H9 (cell line): Measurements from ENCODE around the gene METRNL. TPM values are rescaled to one million over a fixed set of nuclear protein-coding genes. Genes with fewer than 3 reads are reported as not detected.

Source experiments
- DNase-seq: peaks from one replicate; pipeline ENCODE4 v3.0.0-alpha.2; 2017
- H2AFZ ChIP-seq: one replicate; pipeline ENCODE4 v1.6.1; 2013; ENCODE audit warnings: mild to moderate bottlenecking, low read length, control low read depth, moderate library complexity
- H2AK5ac ChIP-seq: 2 replicates; pipeline ENCODE4 v1.6.1; 2013; ENCODE audit warnings: low read length, control low read depth, mixed read lengths; ENCODE audit not compliant: insufficient read length
- H2BK120ac ChIP-seq: one replicate; pipeline ENCODE4 v1.6.1; 2013; ENCODE audit warnings: low read depth, mild to moderate bottlenecking, low read length, control low read depth, inconsistent platforms; ENCODE audit not compliant: poor library complexity, severe bottlenecking
- H2BK12ac ChIP-seq: 2 replicates; pipeline ENCODE4 v1.6.1; 2013; ENCODE audit warnings: low read length, control low read depth, mixed read lengths, low read depth; ENCODE audit not compliant: insufficient read length
- H2BK15ac ChIP-seq: 2 replicates; pipeline ENCODE4 v1.6.1; 2013; ENCODE audit warnings: low read depth, low read length, control low read depth
- H2BK20ac ChIP-seq: one replicate; pipeline ENCODE4 v1.6.1; 2013; ENCODE audit warnings: low read depth, mild to moderate bottlenecking, low read length, control low read depth, inconsistent platforms; ENCODE audit not compliant: poor library complexity, severe bottlenecking
- H2BK5ac ChIP-seq: 2 replicates; pipeline ENCODE4 v1.6.1; 2013; ENCODE audit warnings: low read length, control low read depth, mixed read lengths; ENCODE audit not compliant: insufficient read length
- H3K14ac ChIP-seq: 2 replicates; pipeline ENCODE4 v1.6.1; 2013; ENCODE audit warnings: low read length, control low read depth; ENCODE audit not compliant: insufficient read depth
- H3K18ac ChIP-seq: 2 replicates; pipeline ENCODE4 v1.6.1; 2013; ENCODE audit warnings: low read depth, mild to moderate bottlenecking, mixed read lengths, low read length, control low read depth; ENCODE audit not compliant: insufficient read length
- H3K23ac ChIP-seq: 2 replicates; pipeline ENCODE4 v1.6.1; 2013; ENCODE audit warnings: low read length, control low read depth, mixed read lengths, low read depth; ENCODE audit not compliant: insufficient read length
- H3K23me2 ChIP-seq: 2 replicates; pipeline ENCODE4 v1.6.1; 2013; ENCODE audit warnings: low read depth, mild to moderate bottlenecking, mixed read lengths, low read length, control low read depth; ENCODE audit not compliant: insufficient read length, poor library complexity, severe bottlenecking
- H3K27ac ChIP-seq: 2 replicates; pipeline ENCODE4 v1.5.1; 2013; ENCODE audit warnings: low read length, control low read depth, mixed read lengths, low read depth; ENCODE audit not compliant: insufficient read length
- H3K27me3 ChIP-seq: 2 replicates; pipeline ENCODE4 v1.6.1; 2013; ENCODE audit warnings: low read length, control low read depth, inconsistent platforms; ENCODE audit not compliant: insufficient read depth
- H3K4ac ChIP-seq: 2 replicates; pipeline ENCODE4 v1.6.1; 2013; ENCODE audit warnings: low read depth, mild to moderate bottlenecking, control low read depth, inconsistent platforms, low read length, moderate library complexity
- H3K4me1 ChIP-seq: 2 replicates; pipeline ENCODE4 v1.6.1; 2013; ENCODE audit warnings: low read length, control low read depth, inconsistent platforms; ENCODE audit not compliant: insufficient read depth
- H3K4me2 ChIP-seq: 2 replicates; pipeline ENCODE4 v1.6.1; 2013; ENCODE audit warnings: low read length, control low read depth, mixed read lengths; ENCODE audit not compliant: insufficient read length, insufficient read depth
- H3K56ac ChIP-seq: 2 replicates; pipeline ENCODE4 v1.6.1; 2013; ENCODE audit warnings: low read depth, mild to moderate bottlenecking, mixed read lengths, low read length, control low read depth; ENCODE audit not compliant: insufficient read length
- H3K79me1 ChIP-seq: 2 replicates; pipeline ENCODE4 v1.6.1; 2013; ENCODE audit warnings: low read depth, mild to moderate bottlenecking, moderate library complexity, low read length, control low read depth, inconsistent platforms; ENCODE audit not compliant: insufficient read depth, poor library complexity, severe bottlenecking
- H3K79me2 ChIP-seq: 2 replicates; pipeline ENCODE4 v1.6.1; 2013; ENCODE audit warnings: low read length, control low read depth, inconsistent platforms; ENCODE audit not compliant: insufficient read depth
- H3K9ac ChIP-seq: 2 replicates; pipeline ENCODE4 v1.6.1; 2013; ENCODE audit warnings: low read length, control low read depth, mixed read lengths; ENCODE audit not compliant: insufficient read length; ENCODE audit errors: extremely low read depth
- H3K9me3 ChIP-seq: one replicate; pipeline ENCODE4 v1.6.1; 2013; ENCODE audit warnings: low read depth, low read length, inconsistent platforms; ENCODE audit not compliant: control insufficient read depth
- H3T11ph ChIP-seq: one replicate; pipeline ENCODE4 v1.6.1; 2013; ENCODE audit warnings: mild to moderate bottlenecking, low read length, control low read depth, inconsistent platforms
- H4K20me1 ChIP-seq: one replicate; pipeline ENCODE4 v1.6.1; 2013; ENCODE audit not compliant: control insufficient read depth, insufficient read length, insufficient read depth
- H4K5ac ChIP-seq: 2 replicates; pipeline ENCODE4 v1.6.1; 2013; ENCODE audit warnings: low read depth, mild to moderate bottlenecking, mixed read lengths, low read length, control low read depth; ENCODE audit not compliant: insufficient read length
- H4K8ac ChIP-seq: replicated peaks from 2 replicates; pipeline ENCODE4 v1.6.1; 2013; ENCODE audit warnings: low read length, control low read depth, mixed read lengths, low read depth; ENCODE audit not compliant: insufficient read length
- H4K91ac ChIP-seq: 2 replicates; pipeline ENCODE4 v1.6.1; 2013; ENCODE audit warnings: low read depth, mild to moderate bottlenecking, moderate library complexity, mixed read lengths, low read length, control low read depth; ENCODE audit not compliant: insufficient read length
- H3K27ac Mint-ChIP-seq, 3 experiments: 2 replicates in 2 of 3; 3 replicates in 1 of 3; pipeline ENCODE4 v1.8.0; 2020 to 2021; ENCODE audit warnings: mixed read lengths in 3 of 3, mild to moderate bottlenecking in 1 of 3, moderate library complexity in 1 of 3
- H3K27me3 Mint-ChIP-seq: 2 replicates; pipeline ENCODE4 v1.8.0; 2021; ENCODE audit warnings: low read depth, mild to moderate bottlenecking, moderate library complexity, mixed read lengths
- H3K36me3 Mint-ChIP-seq, 3 experiments: 2 replicates in 2 of 3; 3 replicates in 1 of 3; pipeline ENCODE4 v1.8.0; 2020 to 2021; ENCODE audit warnings: low read depth in 3 of 3, mixed read lengths in 3 of 3; ENCODE audit not compliant: insufficient read depth in 1 of 3
- H3K4me1 Mint-ChIP-seq, 2 experiments: 2 replicates each; pipeline ENCODE4 v1.8.0; 2020; ENCODE audit warnings: mixed read lengths in 2 of 2
- H3K4me3 Mint-ChIP-seq, 2 experiments: 2 replicates in 1 of 2; 3 replicates in 1 of 2; pipeline ENCODE4 v1.8.0; 2020 to 2021; ENCODE audit warnings: mild to moderate bottlenecking in 2 of 2, mixed read lengths in 2 of 2, moderate library complexity in 1 of 2
- H3K9me3 Mint-ChIP-seq, 2 experiments: 2 replicates in 1 of 2; 3 replicates in 1 of 2; pipeline ENCODE4 v1.8.0; 2020; ENCODE audit warnings: mild to moderate bottlenecking in 2 of 2, mixed read lengths in 2 of 2, moderate library complexity in 1 of 2
- WGBS: extraction: QIAGEN DNeasy Blood & Tissue Kit; methylation state at CpG from one replicate; pipeline ENCODE4 v1.1.7; 2013; ENCODE audit warnings: missing lambda C conversion rate, low lambda C conversion rate, mixed read lengths; ENCODE audit not compliant: insufficient read length; ENCODE audit errors: extremely low coverage; 5-methylcytosine and 5-hydroxymethylcytosine counted together
- total RNA-seq: library from RNA; stranded (reverse); gene quantifications from 2 replicates; pipeline ENCODE4 v1.2.1, GENCODE V29; 2021
- TF ChIP-seq, protein P1 (sequence below): fragments of 200-600 bp; sonication (generic); conservative IDR thresholded peaks from 3 replicates; pipeline ENCODE4 v1.8.0; 2021; ENCODE audit warnings: antibody characterized with exemption, mild to moderate bottlenecking

Gene METRNL
- total RNA-seq, 1 experiment from 2014 or later: 21.4 TPM

GRCh38 chr17:83115202-83115651 is 35.8 kb downstream of the METRNL start:
- peaks cover 23% of the 10 kb centered on the region for H3K27me3 Mint-ChIP-seq

More at GRCh38 chr17:83115202-83115651, 35.8 kb downstream of the METRNL start:
- H2AFZ ChIP-seq: no peak overlapping the region
- H3K27me3 ChIP-seq: no peaks in the 10 kb centered on the region
- WGBS: no CpG with 5 or more reads among the region's 19 CpGs
- no peaks in the 10 kb centered on the region for H3K79me1 ChIP-seq
- H3K9me3 Mint-ChIP-seq: peaks cover 3 to 4% of the 10 kb centered on the region in 2 experiments; a peak in 2 of 5 replicates
- H3K27ac Mint-ChIP-seq: no peak overlapping the region
- H2BK12ac ChIP-seq: no peak overlapping the region
- no peak overlapping the region for H4K8ac ChIP-seq
- H3T11ph ChIP-seq: no peak overlapping the region
- H2BK120ac ChIP-seq: no peak overlapping the region
- H3K4ac ChIP-seq: no peak overlapping the region
- no peak overlapping the region for H3K23ac ChIP-seq
- H3K4me1 Mint-ChIP-seq: peaks cover 20 to 26% of the 10 kb centered on the region in 2 experiments
- H4K20me1 ChIP-seq: no peaks in the 10 kb centered on the region
- no peak overlapping the region for H3K27ac ChIP-seq
- peak overlapping the region; percentile 20; the same call in 1 of the 2 replicates for H3K14ac ChIP-seq
- H2BK5ac ChIP-seq: no peak overlapping the region
- H2BK15ac ChIP-seq: no peak overlapping the region
- no peak overlapping the region for H3K9ac ChIP-seq
- no peak overlapping the region for H2BK20ac ChIP-seq
- no peak overlapping the region for H4K5ac ChIP-seq
- H4K91ac ChIP-seq: no peak overlapping the region
- no peaks in the 10 kb centered on the region for H3K9me3 ChIP-seq
- DNase-seq: no peak
- no peak overlapping the region for H3K18ac ChIP-seq
- H3K79me2 ChIP-seq: no peaks in the 10 kb centered on the region
- H3K36me3 Mint-ChIP-seq: no peaks in the 10 kb centered on the region; a peak in 2 of 7 replicates
- H3K4me1 ChIP-seq: no peaks in the 10 kb centered on the region
- H2AK5ac ChIP-seq: no peak overlapping the region
- no peak overlapping the region for H3K4me2 ChIP-seq
- TF ChIP-seq, protein P1, sequence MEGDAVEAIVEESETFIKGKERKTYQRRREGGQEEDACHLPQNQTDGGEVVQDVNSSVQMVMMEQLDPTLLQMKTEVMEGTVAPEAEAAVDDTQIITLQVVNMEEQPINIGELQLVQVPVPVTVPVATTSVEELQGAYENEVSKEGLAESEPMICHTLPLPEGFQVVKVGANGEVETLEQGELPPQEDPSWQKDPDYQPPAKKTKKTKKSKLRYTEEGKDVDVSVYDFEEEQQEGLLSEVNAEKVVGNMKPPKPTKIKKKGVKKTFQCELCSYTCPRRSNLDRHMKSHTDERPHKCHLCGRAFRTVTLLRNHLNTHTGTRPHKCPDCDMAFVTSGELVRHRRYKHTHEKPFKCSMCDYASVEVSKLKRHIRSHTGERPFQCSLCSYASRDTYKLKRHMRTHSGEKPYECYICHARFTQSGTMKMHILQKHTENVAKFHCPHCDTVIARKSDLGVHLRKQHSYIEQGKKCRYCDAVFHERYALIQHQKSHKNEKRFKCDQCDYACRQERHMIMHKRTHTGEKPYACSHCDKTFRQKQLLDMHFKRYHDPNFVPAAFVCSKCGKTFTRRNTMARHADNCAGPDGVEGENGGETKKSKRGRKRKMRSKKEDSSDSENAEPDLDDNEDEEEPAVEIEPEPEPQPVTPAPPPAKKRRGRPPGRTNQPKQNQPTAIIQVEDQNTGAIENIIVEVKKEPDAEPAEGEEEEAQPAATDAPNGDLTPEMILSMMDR: no peak
- H3K4me3 Mint-ChIP-seq: no peak overlapping the region
- H3K23me2 ChIP-seq: no peaks in the 10 kb centered on the region
- no peak overlapping the region for H3K56ac ChIP-seq
